ENCODE data around the gene PPCS. TPM values are rescaled to one million over a fixed set of nuclear protein-coding genes. Genes with fewer than 3 reads are reported as not detected.

The PPCS gene
- total RNA-seq, 4 donors from 2014 or later: 51.7 to 94.9 (median 84.7) TPM

- ATAC-seq: no peak
- no peaks in the 10 kb centered on the region for H3K9me3 ChIP-seq
- H3K4me3 ChIP-seq: no peak overlapping the region
- peaks cover 0 to 38% of the 10 kb centered on the region in 2 donors for H3K36me3 ChIP-seq
- no peak overlapping the region for H3K27ac ChIP-seq
- WGBS, 2 donors (ENCODE audit: low coverage in 1 of 2): 64 to 78% methylated on average over 2 of the region's 2 CpGs
- no peaks in the 10 kb centered on the region for H3K27me3 ChIP-seq
- no peak for TF ChIP-seq POLR2A (IDR thresholded peaks at IDR 0.05)
- TF ChIP-seq, protein P1, sequence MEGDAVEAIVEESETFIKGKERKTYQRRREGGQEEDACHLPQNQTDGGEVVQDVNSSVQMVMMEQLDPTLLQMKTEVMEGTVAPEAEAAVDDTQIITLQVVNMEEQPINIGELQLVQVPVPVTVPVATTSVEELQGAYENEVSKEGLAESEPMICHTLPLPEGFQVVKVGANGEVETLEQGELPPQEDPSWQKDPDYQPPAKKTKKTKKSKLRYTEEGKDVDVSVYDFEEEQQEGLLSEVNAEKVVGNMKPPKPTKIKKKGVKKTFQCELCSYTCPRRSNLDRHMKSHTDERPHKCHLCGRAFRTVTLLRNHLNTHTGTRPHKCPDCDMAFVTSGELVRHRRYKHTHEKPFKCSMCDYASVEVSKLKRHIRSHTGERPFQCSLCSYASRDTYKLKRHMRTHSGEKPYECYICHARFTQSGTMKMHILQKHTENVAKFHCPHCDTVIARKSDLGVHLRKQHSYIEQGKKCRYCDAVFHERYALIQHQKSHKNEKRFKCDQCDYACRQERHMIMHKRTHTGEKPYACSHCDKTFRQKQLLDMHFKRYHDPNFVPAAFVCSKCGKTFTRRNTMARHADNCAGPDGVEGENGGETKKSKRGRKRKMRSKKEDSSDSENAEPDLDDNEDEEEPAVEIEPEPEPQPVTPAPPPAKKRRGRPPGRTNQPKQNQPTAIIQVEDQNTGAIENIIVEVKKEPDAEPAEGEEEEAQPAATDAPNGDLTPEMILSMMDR (IDR thresholded peaks at IDR 0.05): no peak
- TF ChIP-seq EP300 (IDR thresholded peaks at IDR 0.05): no peak
- TF ChIP-seq POLR2AphosphoS5 (IDR thresholded peaks at IDR 0.05): no peak
- peaks cover 0 to 38% (median 10%) of the 10 kb centered on the region in 3 donors for H3K4me1 ChIP-seq
Measured at GRCh38 chr1:42461196-42461595, 4.9 kb downstream of the PPCS start.

GRCh38 chr1:42462828-42463763, 6.8 kb downstream of the PPCS start, which contains the start of gene CCDC30:
CCDC30 (plus strand) TSS chr1:42463286; CDS start chr1:42480552, 17,266 bp downstream.
- H3K9me3 ChIP-seq: no peaks in the 10 kb centered on the region

GRCh38 chr1:42463921-42464320, 7.6 kb downstream of the PPCS start:
- Histone ChIP-seq H3K27ac (no peak overlapping the region), H3K27me3 (no peaks in the 10 kb centered on the region), H3K9me3 (no peaks in the 10 kb centered on the region), H3K4me1 (peaks cover 0 to 18% (median 4%) of the 10 kb centered on the region in 3 donors), H3K36me3 (peaks cover 0 to 27% of the 10 kb centered on the region in 2 donors), H3K4me3 (peak overlapping the region in 1 of 2 donors; percentile 76)
- 49 to 68% methylated on average over 3 of the region's 3 CpGs for WGBS, 2 donors (ENCODE audit: low coverage in 1 of 2)
- TF ChIP-seq, protein P1 (IDR thresholded peaks at IDR 0.05): no peak
- no peak for TF ChIP-seq EP300 (IDR thresholded peaks at IDR 0.05)
- TF ChIP-seq POLR2A (IDR thresholded peaks at IDR 0.05): no peak
- no peak for TF ChIP-seq POLR2AphosphoS5 (IDR thresholded peaks at IDR 0.05)
- ATAC-seq: no peak

More at GRCh38 chr1:42462828-42463763, 6.8 kb downstream of the PPCS start, which contains the start of gene CCDC30:
- no peaks in the 10 kb centered on the region for H3K27me3 ChIP-seq
- peaks cover 0 to 24% (median 4%) of the 10 kb centered on the region in 3 donors for H3K4me1 ChIP-seq
- peaks cover 0 to 34% of the 10 kb centered on the region in 2 donors for H3K36me3 ChIP-seq
- no peak for TF ChIP-seq EP300 (IDR thresholded peaks at IDR 0.05)
- TF ChIP-seq, protein P1 (IDR thresholded peaks at IDR 0.05): no peak
- peak; percentile 56 for TF ChIP-seq POLR2AphosphoS5 (IDR thresholded peaks at IDR 0.05)
- peak within 1 kb of the TSS; percentile 46 to 76 for H3K4me3 ChIP-seq
- peak within 1 kb of the TSS in 3 of 4 donors; percentile 39 to 66 (median 64) for H3K27ac ChIP-seq
- WGBS, 2 donors (ENCODE audit: low coverage in 1 of 2): 1% methylated on average over 18 to 31 of the region's 59 CpGs
- ATAC-seq: peak; percentile 100

GRCh38 chr1:42466030-42466429, 9.7 kb downstream of the PPCS start:
- TF ChIP-seq EP300 (IDR thresholded peaks at IDR 0.05) (no peak), POLR2AphosphoS5 (IDR thresholded peaks at IDR 0.05) (no peak), POLR2A (IDR thresholded peaks at IDR 0.05) (no peak)
- TF ChIP-seq, protein P1 (IDR thresholded peaks at IDR 0.05): no peak
- no peak for ATAC-seq

More at GRCh38 chr1:42466030-42466429, 9.7 kb downstream of the PPCS start:
- no peak overlapping the region for H3K4me3 ChIP-seq
- H3K9me3 ChIP-seq: no peaks in the 10 kb centered on the region
- H3K4me1 ChIP-seq: peaks cover 0 to 18% (median 4%) of the 10 kb centered on the region in 3 donors
- peaks cover 0 to 6% of the 10 kb centered on the region in 2 donors for H3K36me3 ChIP-seq
- H3K27me3 ChIP-seq: no peaks in the 10 kb centered on the region
- WGBS, 2 donors (ENCODE audit: low coverage in 1 of 2): 73 to 80% methylated on average over 2 of the region's 2 CpGs
- no peak overlapping the region for H3K27ac ChIP-seq

Data from gastroesophageal sphincter (tissue), 4 donors.